Measurements from ENCODE around the gene SSRP1.
A peak's percentile ranks its signal among the peaks of the same experiment; 100 is the strongest.

SSRP1 gene

DNA sequence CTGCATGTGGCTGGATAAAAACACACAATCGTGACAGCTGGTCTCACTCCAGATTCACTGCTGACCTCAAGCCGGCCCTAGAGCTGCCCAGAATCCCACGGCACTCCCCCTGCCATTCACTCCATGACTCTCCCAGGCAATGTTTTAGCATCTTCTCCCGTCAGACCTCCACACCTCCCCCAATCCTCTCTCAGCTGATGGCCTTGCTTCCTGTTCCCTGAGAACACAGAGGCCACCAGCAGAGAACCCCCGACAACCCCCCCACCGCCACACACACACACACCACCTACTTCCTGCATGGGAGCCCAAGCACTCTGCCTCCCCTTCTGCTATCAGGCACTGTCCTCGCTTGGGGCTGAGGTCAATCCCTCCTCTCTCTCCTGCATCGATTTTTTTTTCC, 20.2 kb downstream of the SSRP1 start:
- Histone ChIP-seq H3K79me2 (ENCODE audit: insufficient read depth, low read length) (no peaks in the 10 kb centered on the region), H3K9me2 (replicated peaks; ENCODE audit: low read depth, low read length) (no peaks in the 10 kb centered on the region), H3K4me1 (ENCODE audit: insufficient read depth, low read length, poor library complexity, severe bottlenecking) (peaks cover 31% of the 10 kb centered on the region), H4K20me1 (ENCODE audit: insufficient read depth, low read length, poor library complexity, severe bottlenecking) (no peaks in the 10 kb centered on the region), H3K9ac (ENCODE audit: low read depth, low read length, poor library complexity, severe bottlenecking) (peak overlapping the region; percentile 50), H3K4me2 (ENCODE audit: low read depth, low read length, poor library complexity, severe bottlenecking) (peak overlapping the region; percentile 63), H3K9me3 (ENCODE audit: insufficient read depth, low read depth, low read length) (no peaks in the 10 kb centered on the region), H3K4me3 (ENCODE audit: low read length, poor library complexity, severe bottlenecking) (peak overlapping the region; percentile 57), H3F3A (ENCODE audit: low read depth) (no peaks in the 10 kb centered on the region), H2AFZ (ENCODE audit: low read length) (peak overlapping the region; percentile 36; the same call in 1 of the 2 replicates), H3K36me3 (ENCODE audit: insufficient read depth, low read length) (0 out of 2 replicates have a peak, but pooled peaks cover 5% of the 10 kb centered on the region), H3K27me3 (ENCODE audit: insufficient read depth, low read length, poor library complexity, severe bottlenecking) (no peaks in the 10 kb centered on the region)
- TF ChIP-seq EZH2phosphoT487 (IDR thresholded peaks at IDR 0.05; ENCODE audit: borderline replicate concordance) (no peak), CTCF (conservative IDR thresholded peaks at IDR 0.05; ENCODE audit: low read length) (no peak)

DNA sequence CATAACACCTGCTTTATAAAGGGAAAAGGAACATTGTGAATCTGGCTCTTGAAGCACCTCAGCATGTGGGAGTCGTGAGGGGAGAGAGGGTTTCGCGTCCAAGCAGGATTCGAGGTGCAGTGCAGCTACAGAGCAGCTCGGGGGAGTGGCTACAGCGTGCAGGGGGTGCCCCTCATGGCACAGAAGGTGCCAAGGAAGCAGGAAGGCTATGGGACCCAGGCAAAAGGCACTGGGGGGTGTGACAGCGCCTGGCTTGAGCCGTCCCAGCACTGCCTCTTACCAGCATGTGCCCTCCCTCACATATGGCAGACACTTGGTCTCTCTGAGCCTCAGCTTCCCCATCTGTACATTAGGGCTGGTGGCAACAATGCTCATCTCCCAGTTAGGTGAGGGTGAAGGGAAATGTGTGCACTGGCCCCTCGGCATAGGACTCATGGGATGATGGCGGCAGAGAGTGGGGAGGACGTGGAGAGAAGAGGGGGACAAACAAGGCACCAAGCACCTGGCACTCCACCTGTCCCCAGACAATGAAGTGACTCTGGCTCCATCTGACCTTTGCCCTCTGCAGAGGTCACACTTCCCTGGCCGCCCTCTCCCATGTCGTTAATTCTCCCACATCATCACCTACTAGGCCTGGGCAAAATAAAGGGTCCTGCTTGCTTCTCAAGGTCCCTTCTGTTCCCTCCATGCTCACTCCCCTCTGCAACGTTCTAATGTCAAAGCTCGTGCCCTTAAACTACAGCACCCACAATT, 21.3 kb downstream of the SSRP1 start:
- Histone ChIP-seq H3F3A (ENCODE audit: low read depth) (no peaks in the 10 kb centered on the region), H3K4me1 (ENCODE audit: insufficient read depth, low read length, poor library complexity, severe bottlenecking) (peaks cover 31% of the 10 kb centered on the region), H3K9ac (ENCODE audit: low read depth, low read length, poor library complexity, severe bottlenecking) (no peak overlapping the region), H3K4me2 (ENCODE audit: low read depth, low read length, poor library complexity, severe bottlenecking) (no peak overlapping the region), H3K4me3 (ENCODE audit: low read length, poor library complexity, severe bottlenecking) (no peak overlapping the region), H3K9me2 (replicated peaks; ENCODE audit: low read depth, low read length) (no peaks in the 10 kb centered on the region), H3K36me3 (ENCODE audit: insufficient read depth, low read length) (0 out of 2 replicates have a peak, but pooled peaks cover 5% of the 10 kb centered on the region), H2AFZ (ENCODE audit: low read length) (no peak overlapping the region), H3K27me3 (ENCODE audit: insufficient read depth, low read length, poor library complexity, severe bottlenecking) (no peaks in the 10 kb centered on the region), H4K20me1 (ENCODE audit: insufficient read depth, low read length, poor library complexity, severe bottlenecking) (no peaks in the 10 kb centered on the region), H3K9me3 (ENCODE audit: insufficient read depth, low read depth, low read length) (no peaks in the 10 kb centered on the region), H3K79me2 (ENCODE audit: insufficient read depth, low read length) (no peaks in the 10 kb centered on the region)
- no peak for TF ChIP-seq EZH2phosphoT487 (IDR thresholded peaks at IDR 0.05; ENCODE audit: borderline replicate concordance)
- no peak for TF ChIP-seq CTCF (conservative IDR thresholded peaks at IDR 0.05; ENCODE audit: low read length)

DNA sequence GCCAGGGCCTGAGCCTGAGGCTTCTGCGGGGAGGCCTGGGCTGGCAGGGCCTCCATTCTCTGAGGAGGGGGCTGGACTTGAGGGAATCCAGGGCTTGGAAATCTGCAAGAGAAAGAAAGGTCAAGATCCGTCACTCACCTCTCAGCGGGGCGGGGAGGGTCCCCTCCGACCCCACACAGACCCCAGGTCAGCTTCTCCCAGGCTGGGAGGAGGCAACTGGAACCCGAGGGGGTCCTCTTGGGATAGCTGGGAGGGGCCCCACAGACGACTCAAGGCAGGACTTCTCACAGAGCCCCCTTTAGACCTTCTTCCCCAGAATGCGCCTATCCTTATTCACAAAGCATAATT, 21.9 kb downstream of the SSRP1 start:
- Histone ChIP-seq H3K27me3 (ENCODE audit: insufficient read depth, low read length, poor library complexity, severe bottlenecking) (no peaks in the 10 kb centered on the region), H3K4me1 (ENCODE audit: insufficient read depth, low read length, poor library complexity, severe bottlenecking) (peaks cover 31% of the 10 kb centered on the region), H2AFZ (ENCODE audit: low read length) (no peak overlapping the region), H3K36me3 (ENCODE audit: insufficient read depth, low read length) (0 out of 2 replicates have a peak, but pooled peaks cover 5% of the 10 kb centered on the region), H3K79me2 (ENCODE audit: insufficient read depth, low read length) (no peaks in the 10 kb centered on the region), H3K4me2 (ENCODE audit: low read depth, low read length, poor library complexity, severe bottlenecking) (no peak overlapping the region), H3K9me3 (ENCODE audit: insufficient read depth, low read depth, low read length) (no peaks in the 10 kb centered on the region), H3F3A (ENCODE audit: low read depth) (no peaks in the 10 kb centered on the region), H3K4me3 (ENCODE audit: low read length, poor library complexity, severe bottlenecking) (no peak overlapping the region), H3K9me2 (replicated peaks; ENCODE audit: low read depth, low read length) (no peaks in the 10 kb centered on the region), H3K9ac (ENCODE audit: low read depth, low read length, poor library complexity, severe bottlenecking) (no peak overlapping the region), H4K20me1 (ENCODE audit: insufficient read depth, low read length, poor library complexity, severe bottlenecking) (no peaks in the 10 kb centered on the region)
- TF ChIP-seq CTCF (conservative IDR thresholded peaks at IDR 0.05; ENCODE audit: low read length) (no peak), EZH2phosphoT487 (IDR thresholded peaks at IDR 0.05; ENCODE audit: borderline replicate concordance) (no peak)

All from Loucy (cell line).